HEK293T (cell line): ENCODE results near the gene NAAA.

Experiments
- ELF4 ChIP-seq: fragments of 450-650 bp; IDR thresholded peaks from 2 replicates; pipeline ENCODE4 v1.6.1; 2017; ENCODE audit warnings: antibody characterized with exemption
- FOXA1 ChIP-seq: fragments of 450-650 bp; IDR thresholded peaks from 2 replicates; pipeline ENCODE4 v1.6.1; 2016; ENCODE audit warnings: mild to moderate bottlenecking
- HDGF ChIP-seq: fragments of 450-650 bp; IDR thresholded peaks from 2 replicates; pipeline ENCODE4 v1.6.1; 2017; ENCODE audit warnings: antibody characterized with exemption, borderline replicate concordance
- L3MBTL2 ChIP-seq: fragments of 450-650 bp; conservative IDR thresholded peaks from 2 replicates; pipeline ENCODE4 v1.6.1; 2016; ENCODE audit warnings: mild to moderate bottlenecking
- NFRKB ChIP-seq: fragments of 450-650 bp; IDR thresholded peaks from 2 replicates; pipeline ENCODE4 v1.6.1; 2016; ENCODE audit warnings: mild to moderate bottlenecking, moderate library complexity
- SP1 ChIP-seq: fragments of 450-650 bp; IDR thresholded peaks from 2 replicates; pipeline ENCODE4 v1.6.1; 2017
- SUZ12 ChIP-seq: fragments of 450-650 bp; IDR thresholded peaks from 2 replicates; pipeline ENCODE4 v1.6.1; 2016; ENCODE audit warnings: mild to moderate bottlenecking
- TARDBP ChIP-seq: fragments of 450-650 bp; IDR thresholded peaks from 2 replicates; pipeline ENCODE4 v1.6.1; 2016
- ZNF384 ChIP-seq: fragments of 450-650 bp; IDR thresholded peaks from 2 replicates; pipeline ENCODE4 v1.6.1; 2016

DNA sequence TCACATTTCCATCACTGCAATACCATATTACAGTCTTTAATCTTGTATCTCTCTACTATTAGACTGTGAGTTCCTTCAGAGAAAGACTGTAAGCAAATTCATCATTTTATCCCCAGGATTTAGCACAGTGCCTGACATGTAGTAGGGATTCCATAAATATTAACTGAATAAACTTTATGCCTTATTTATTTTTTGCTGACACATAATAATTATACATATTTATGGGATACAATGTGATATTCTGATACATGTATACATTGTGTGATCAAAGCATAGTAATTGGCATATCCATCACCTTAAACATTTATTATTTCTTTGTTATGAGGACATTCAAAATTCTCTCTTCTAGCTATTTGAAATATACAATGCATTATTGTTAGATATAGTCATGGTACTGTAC, 42.3 kb downstream of the NAAA start:
- TF ChIP-seq NFRKB (no peak), TARDBP (no peak), SP1 (no peak), ZNF384 (no peak), ELF4 (no peak), L3MBTL2 (no peak), HDGF (no peak), SUZ12 (no peak), FOXA1 (no peak)
